HepG2 (cell line): ENCODE measurements around the gene AFDN. TPM values are rescaled to one million over a fixed set of nuclear protein-coding genes. Genes with fewer than 3 reads are reported as not detected.

ENCODE experiments used
- ATM ChIP-seq: fragments of 450-650 bp; IDR thresholded peaks from 2 replicates; pipeline ENCODE4 v1.7.1; 2017; ENCODE audit warnings: mild to moderate bottlenecking, borderline replicate concordance
- BHLHE40 ChIP-seq: IDR thresholded peaks from 2 replicates; pipeline ENCODE4 v1.6.1; 2011; ENCODE audit warnings: low read length, improper control_type of control experiment
- CEBPB ChIP-seq: IDR thresholded peaks from 2 replicates; pipeline ENCODE4 v1.6.1; 2011; ENCODE audit warnings: low read depth, low read length, improper control_type of control experiment, borderline replicate concordance
- FOXK1 ChIP-seq: sonication (generic); formaldehyde crosslinking; IDR thresholded peaks from 2 replicates; pipeline ENCODE4 v1.4.0; 2020; ENCODE audit warnings: low read depth, missing genetic modification reagents, borderline replicate concordance
- GABPB1 ChIP-seq: IDR thresholded peaks from 2 replicates; pipeline ENCODE4 v1.6.1; 2016; ENCODE audit warnings: mild to moderate bottlenecking, missing genetic modification reagents, moderate library complexity, missing compliant biosample characterization
- JUN ChIP-seq: sonication (generic); formaldehyde crosslinking; IDR thresholded peaks from 2 replicates; pipeline ENCODE4 v1.4.0; 2020; ENCODE audit warnings: mild to moderate bottlenecking, missing genetic modification reagents
- NONO ChIP-seq, 2 experiments: fragments of 450-650 bp in 1 of 2; sonication (generic) in 1 of 2; formaldehyde crosslinking in 1 of 2; IDR thresholded peaks in 1 of 2; conservative IDR thresholded peaks in 1 of 2; 2 replicates each; pipeline versions ENCODE4 v1.6.1 to v1.8.0; 2017 to 2022; ENCODE audit warnings: mild to moderate bottlenecking in 1 of 2, missing genetic modification reagents in 1 of 2, moderate library complexity in 1 of 2
- RELA ChIP-seq: sonication (generic); formaldehyde crosslinking; IDR thresholded peaks from 2 replicates; pipeline ENCODE4 v1.4.0; 2020; ENCODE audit warnings: missing genetic modification reagents
- REPIN1 ChIP-seq: sonication (generic); formaldehyde crosslinking; IDR thresholded peaks from 2 replicates; pipeline ENCODE4 v1.8.0; 2022; ENCODE audit warnings: missing genetic modification reagents, low read depth, mild to moderate bottlenecking, borderline replicate concordance
- SIN3B ChIP-seq: fragments of 150-350 bp; IDR thresholded peaks from 2 replicates; pipeline ENCODE4 v1.6.1; 2014; ENCODE audit warnings: low read length
- SMARCC2 ChIP-seq: fragments of 450-650 bp; IDR thresholded peaks from 2 replicates; pipeline ENCODE4 v1.6.1; 2017; ENCODE audit warnings: antibody characterized with exemption, mild to moderate bottlenecking
- SPEN ChIP-seq: sonication (generic); formaldehyde crosslinking; IDR thresholded peaks from 2 replicates; pipeline ENCODE4 v1.5.1; 2020; ENCODE audit warnings: low read depth, mild to moderate bottlenecking, missing genetic modification reagents
- TEAD3 ChIP-seq: optimal IDR thresholded peaks from 2 replicates; pipeline ENCODE3; 2016; ENCODE audit warnings: borderline replicate concordance
- ZFP82 ChIP-seq: sonication (generic); formaldehyde crosslinking; IDR thresholded peaks from 2 replicates; pipeline ENCODE4 v1.5.1; 2020; ENCODE audit warnings: mild to moderate bottlenecking, missing genetic modification reagents, borderline replicate concordance
- ZNF160 ChIP-seq: sonication (generic); formaldehyde crosslinking; IDR thresholded peaks from 2 replicates; pipeline ENCODE4 v1.8.0; 2022; ENCODE audit warnings: mild to moderate bottlenecking, inconsistent platforms, missing genetic modification reagents
- ZNF329 ChIP-seq: sonication (generic); formaldehyde crosslinking; IDR thresholded peaks from 2 replicates; pipeline ENCODE4 v1.9.0; 2021; ENCODE audit warnings: low read depth, mild to moderate bottlenecking, missing genetic modification reagents
- ZNF333 ChIP-seq: sonication (generic); formaldehyde crosslinking; IDR thresholded peaks from 2 replicates; pipeline ENCODE4 v1.4.0; 2020; ENCODE audit warnings: mild to moderate bottlenecking, missing genetic modification reagents, borderline replicate concordance
- ZNF335 ChIP-seq: sonication (generic); formaldehyde crosslinking; IDR thresholded peaks from 2 replicates; pipeline ENCODE4 v1.4.0; 2020; ENCODE audit warnings: missing genetic modification reagents
- ZNF343 ChIP-seq: sonication (generic); formaldehyde crosslinking; IDR thresholded peaks from 2 replicates; pipeline ENCODE4 v1.4.0; 2020; ENCODE audit warnings: mild to moderate bottlenecking, missing genetic modification reagents
- ZNF382 ChIP-seq: sonication (generic); formaldehyde crosslinking; IDR thresholded peaks from 2 replicates; pipeline ENCODE4 v1.5.0; 2020; ENCODE audit warnings: missing genetic modification reagents, mild to moderate bottlenecking, borderline replicate concordance
- ZNF383 ChIP-seq: sonication (generic); formaldehyde crosslinking; IDR thresholded peaks from 2 replicates; pipeline ENCODE4 v1.4.0; 2020; ENCODE audit warnings: missing genetic modification reagents, mild to moderate bottlenecking, borderline replicate concordance
- ZNF766 ChIP-seq: sonication (generic); formaldehyde crosslinking; IDR thresholded peaks from 2 replicates; pipeline ENCODE4 v1.5.0; 2020; ENCODE audit warnings: missing genetic modification reagents, borderline replicate concordance
- ZNF776 ChIP-seq: sonication (generic); formaldehyde crosslinking; IDR thresholded peaks from 2 replicates; pipeline ENCODE4 v1.4.0; 2020; ENCODE audit warnings: mild to moderate bottlenecking, missing genetic modification reagents
- ZSCAN21 ChIP-seq: sonication (generic); formaldehyde crosslinking; IDR thresholded peaks from 2 replicates; pipeline ENCODE4 v1.8.0; 2022; ENCODE audit warnings: mild to moderate bottlenecking, missing genetic modification reagents, moderate library complexity, borderline replicate concordance
- polyA plus RNA-seq, 8 experiments: library from polyadenylated mRNA; depleted of rRNA in 3 of 8; stranded (reverse) in 7 of 8; unstranded in 1 of 8; fragments of >200 nt; fragmentation: Illumina TruSeq in 4 of 8; extraction: Trizol in 4 of 8; gene quantifications; 2 replicates each; pipeline versions ENCODE4 v1.2.1 to v1.2.3, GENCODE V29; 2011 to 2016; ENCODE audit warnings: low read depth in 4 of 8, missing spikeins in 1 of 8, mixed read lengths in 1 of 8; ENCODE audit not compliant: insufficient read depth in 1 of 8
- total RNA-seq, 5 experiments: library from RNA; depleted of rRNA; stranded (reverse); fragments of >200 nt; fragmentation: Illumina TruSeq; extraction: Trizol; gene quantifications; 2 replicates each; pipeline ENCODE4 v1.2.3, GENCODE V29; 2016; ENCODE audit warnings: low read depth in 1 of 5
- TF ChIP-seq, protein P1 (sequence below): sonication (generic); formaldehyde crosslinking; IDR thresholded peaks from 2 replicates; pipeline ENCODE4 v1.5.1; 2020; ENCODE audit warnings: missing genetic modification reagents, mild to moderate bottlenecking, borderline replicate concordance
- TF ChIP-seq, protein P2 (sequence below): sonication (generic); formaldehyde crosslinking; IDR thresholded peaks from 2 replicates; pipeline ENCODE4 v1.8.0; 2022; ENCODE audit warnings: low read depth, missing genetic modification reagents

Gene AFDN
- total and polyA plus RNA-seq, 2 of the 13 experiments (the other 11 are each of a cell fraction or from before 2014, with no cell fraction given), result 136 to 151 TPM

DNA sequence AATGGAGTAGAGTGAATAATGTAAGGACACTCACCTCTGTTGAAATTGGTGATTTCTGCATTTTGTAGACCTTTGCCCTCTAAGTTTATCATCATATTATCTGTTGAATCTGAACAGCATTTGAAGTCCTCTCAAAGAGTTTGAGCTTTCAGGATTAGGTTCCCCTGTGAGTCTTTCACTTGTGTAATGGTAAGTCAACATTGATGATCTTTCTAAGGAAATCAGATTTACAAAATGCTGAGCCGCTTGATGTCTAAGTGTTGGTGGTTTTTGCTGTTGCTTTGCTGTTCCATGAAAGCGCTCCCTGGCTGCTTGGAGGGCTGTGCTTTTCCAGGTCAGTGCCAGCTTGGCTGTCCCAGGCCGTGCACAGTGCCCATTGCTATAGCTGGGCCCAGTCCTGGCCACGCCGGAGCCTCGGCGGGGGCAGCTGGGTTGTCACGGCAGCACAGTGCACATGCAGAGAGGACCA, 136.9 kb downstream of the AFDN start (continued):
- TF ChIP-seq, protein P1, sequence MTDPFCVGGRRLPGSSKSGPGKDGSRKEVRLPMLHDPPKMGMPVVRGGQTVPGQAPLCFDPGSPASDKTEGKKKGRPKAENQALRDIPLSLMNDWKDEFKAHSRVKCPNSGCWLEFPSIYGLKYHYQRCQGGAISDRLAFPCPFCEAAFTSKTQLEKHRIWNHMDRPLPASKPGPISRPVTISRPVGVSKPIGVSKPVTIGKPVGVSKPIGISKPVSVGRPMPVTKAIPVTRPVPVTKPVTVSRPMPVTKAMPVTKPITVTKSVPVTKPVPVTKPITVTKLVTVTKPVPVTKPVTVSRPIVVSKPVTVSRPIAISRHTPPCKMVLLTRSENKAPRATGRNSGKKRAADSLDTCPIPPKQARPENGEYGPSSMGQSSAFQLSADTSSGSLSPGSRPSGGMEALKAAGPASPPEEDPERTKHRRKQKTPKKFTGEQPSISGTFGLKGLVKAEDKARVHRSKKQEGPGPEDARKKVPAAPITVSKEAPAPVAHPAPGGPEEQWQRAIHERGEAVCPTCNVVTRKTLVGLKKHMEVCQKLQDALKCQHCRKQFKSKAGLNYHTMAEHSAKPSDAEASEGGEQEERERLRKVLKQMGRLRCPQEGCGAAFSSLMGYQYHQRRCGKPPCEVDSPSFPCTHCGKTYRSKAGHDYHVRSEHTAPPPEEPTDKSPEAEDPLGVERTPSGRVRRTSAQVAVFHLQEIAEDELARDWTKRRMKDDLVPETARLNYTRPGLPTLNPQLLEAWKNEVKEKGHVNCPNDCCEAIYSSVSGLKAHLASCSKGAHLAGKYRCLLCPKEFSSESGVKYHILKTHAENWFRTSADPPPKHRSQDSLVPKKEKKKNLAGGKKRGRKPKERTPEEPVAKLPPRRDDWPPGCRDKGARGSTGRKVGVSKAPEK (CRISPR knock-in tag), result no peak
- no peak for TF ChIP-seq ZNF382 (CRISPR knock-in tag)
- no peak for TF ChIP-seq ZNF160 (CRISPR knock-in tag)
- TF ChIP-seq TEAD3 (CRISPR knock-in tag), result peak; percentile 67
- no peak for TF ChIP-seq ZNF766 (CRISPR knock-in tag)
- no peak for TF ChIP-seq ZNF329 (CRISPR knock-in tag)
- no peak for TF ChIP-seq RELA
- no peak for TF ChIP-seq BHLHE40
- TF ChIP-seq SMARCC2, result no peak
- 0 out of 2 replicates have a peak, but pooled peaks have one; percentile 17 for TF ChIP-seq ZNF335
- TF ChIP-seq ZNF333 (CRISPR knock-in tag), result no peak
- TF ChIP-seq SIN3B, result no peak
- TF ChIP-seq CEBPB, result peak; percentile 47
- TF ChIP-seq GABPB1 (CRISPR knock-in tag), result peak; percentile 48; the same call in 1 of the 2 replicates
- TF ChIP-seq ZNF776 (CRISPR knock-in tag), result no peak
- TF ChIP-seq FOXK1 (CRISPR knock-in tag), result peak; percentile 88
- peak; percentile 87 for TF ChIP-seq REPIN1
- TF ChIP-seq JUN (CRISPR knock-in tag), result no peak
- TF ChIP-seq, protein P2, sequence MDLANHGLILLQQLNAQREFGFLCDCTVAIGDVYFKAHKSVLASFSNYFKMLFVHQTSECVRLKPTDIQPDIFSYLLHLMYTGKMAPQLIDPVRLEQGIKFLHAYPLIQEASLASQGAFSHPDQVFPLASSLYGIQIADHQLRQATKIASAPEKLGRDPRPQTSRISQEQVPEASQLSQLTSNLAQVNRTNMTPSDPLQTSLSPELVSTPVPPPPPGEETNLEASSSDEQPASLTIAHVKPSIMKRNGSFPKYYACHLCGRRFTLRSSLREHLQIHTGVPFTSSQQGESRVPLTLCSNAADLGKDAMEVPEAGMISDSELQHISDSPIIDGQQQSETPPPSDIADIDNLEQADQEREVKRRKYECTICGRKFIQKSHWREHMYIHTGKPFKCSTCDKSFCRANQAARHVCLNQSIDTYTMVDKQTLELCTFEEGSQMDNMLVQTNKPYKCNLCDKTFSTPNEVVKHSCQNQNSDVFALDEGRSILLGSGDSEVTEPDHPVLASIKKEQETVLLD, result no peak
- 0 out of 2 replicates have a peak, but pooled peaks have one; percentile 41 for TF ChIP-seq ZFP82 (CRISPR knock-in tag)
- TF ChIP-seq ZNF383 (CRISPR knock-in tag), result 0 out of 2 replicates have a peak, but pooled peaks have one; percentile 55
- TF ChIP-seq ZSCAN21 (CRISPR knock-in tag), result no peak
- TF ChIP-seq SPEN, result 0 out of 2 replicates have a peak, but pooled peaks have one; percentile 29
- no peak for TF ChIP-seq ZNF343 (CRISPR knock-in tag)
- TF ChIP-seq ATM, result no peak
- no peak for TF ChIP-seq NONO (IDR thresholded peaks at IDR 0.05)
- TF ChIP-seq NONO (CRISPR knock-in tag; conservative IDR thresholded peaks at IDR 0.05), result no peak; the same call in 1 of the 2 replicates
